IPS DF 19.7 (cell line): ENCODE data around the gene GPR84.

ENCODE experiments used
- DNase-seq: peaks from one replicate; pipeline ENCODE4 v3.0.0-alpha.2; 2013; ENCODE audit warnings: low read depth, low spot score

The GPR84 gene

DNA sequence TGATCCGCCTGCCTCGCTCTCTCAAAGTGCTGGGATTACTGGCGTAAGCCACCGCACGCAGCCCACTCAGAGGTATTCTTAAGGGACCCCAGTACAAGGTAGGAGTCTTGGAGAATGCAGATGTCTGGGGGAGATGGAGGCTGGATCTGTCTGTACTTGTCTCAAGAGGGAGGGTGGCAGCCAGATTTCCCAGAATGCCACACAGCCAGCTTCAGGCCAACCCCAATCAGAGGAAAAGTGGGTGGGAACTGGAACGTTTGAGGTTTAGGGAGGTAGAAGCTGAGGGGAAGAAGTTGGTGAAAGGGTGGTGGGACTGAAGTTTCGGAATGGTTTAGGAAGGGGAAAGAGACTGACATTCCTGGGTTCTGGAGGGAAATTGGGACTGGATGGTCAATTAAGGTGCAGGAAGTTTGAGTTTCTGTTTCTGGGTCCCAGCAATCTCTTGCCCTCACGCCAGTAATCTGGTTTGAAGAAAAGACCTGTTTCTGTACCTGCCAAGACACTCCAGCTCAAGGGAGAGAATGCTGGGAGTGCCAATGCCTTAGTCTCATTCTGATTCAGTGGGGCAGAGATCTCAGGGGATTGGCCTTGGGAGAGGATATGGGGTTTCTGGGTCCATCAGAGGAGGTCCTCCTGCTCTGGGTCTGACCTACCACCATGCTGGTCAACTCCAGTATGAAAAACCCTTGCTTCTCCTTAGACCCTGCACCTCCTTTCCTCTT is 28.4 kb upstream of the GPR84 start:
- DNase-seq = no peak

- DNase-seq = no peak
These were observed 26.6 kb upstream of the GPR84 start for GRCh38 chr12:54390668-54391551.

- no peak for DNase-seq
These were observed 25.9 kb upstream of the GPR84 start for GRCh38 chr12:54390176-54390667.

DNA sequence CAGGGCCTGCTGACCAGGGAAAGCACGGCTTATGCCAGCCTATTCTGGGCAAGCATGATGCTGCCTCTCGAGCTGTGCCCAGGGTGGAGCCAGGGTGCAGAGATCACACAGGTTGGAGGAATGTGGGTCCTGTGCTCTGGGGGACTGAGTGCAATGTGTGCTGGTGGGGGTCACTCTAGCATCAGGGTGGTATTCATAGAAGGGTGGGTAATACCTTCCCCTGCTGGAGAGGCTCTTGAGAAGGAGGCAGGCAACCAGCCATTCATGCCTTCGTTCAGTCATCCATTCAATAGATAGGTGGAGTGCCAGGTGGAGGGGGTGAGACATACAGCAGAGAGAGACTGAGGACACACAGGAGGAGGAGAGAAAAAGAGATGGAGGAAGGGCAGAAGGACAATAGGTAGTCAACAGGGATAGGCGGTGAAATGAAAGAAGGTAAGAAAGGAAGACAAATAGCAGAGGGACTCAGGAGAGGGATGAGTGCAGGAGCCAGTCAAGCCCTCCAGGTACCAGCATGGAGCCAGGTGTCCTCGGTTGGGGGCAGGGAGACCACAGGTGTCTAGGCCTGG is 25.4 kb upstream of the GPR84 start:
- no peak for DNase-seq

GRCh38 chr12:54389134-54389508 is 24.8 kb upstream of the GPR84 start:
- DNase-seq = no peak

- DNase-seq = no peak
These were observed 24.2 kb upstream of the GPR84 start for GRCh38 chr12:54388237-54389133.

DNA sequence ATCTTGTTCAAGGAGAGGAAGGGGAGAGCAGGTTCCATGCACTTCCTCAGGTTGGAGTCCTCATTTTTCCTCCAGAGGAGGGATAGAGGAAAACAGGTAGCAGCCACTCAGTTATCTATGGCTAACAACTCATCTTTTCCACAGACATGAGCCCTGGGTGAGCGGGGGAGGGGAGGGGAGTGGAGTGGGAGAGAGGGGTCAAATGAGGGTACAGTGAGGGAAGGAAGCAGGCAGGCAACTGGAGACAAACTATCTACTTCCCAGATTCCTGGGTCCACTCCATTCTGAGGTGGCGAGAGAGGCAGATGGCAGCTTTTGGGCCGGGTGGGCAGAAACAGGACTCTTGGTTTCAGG is 22.8 kb upstream of the GPR84 start:
- no peak for DNase-seq

DNA sequence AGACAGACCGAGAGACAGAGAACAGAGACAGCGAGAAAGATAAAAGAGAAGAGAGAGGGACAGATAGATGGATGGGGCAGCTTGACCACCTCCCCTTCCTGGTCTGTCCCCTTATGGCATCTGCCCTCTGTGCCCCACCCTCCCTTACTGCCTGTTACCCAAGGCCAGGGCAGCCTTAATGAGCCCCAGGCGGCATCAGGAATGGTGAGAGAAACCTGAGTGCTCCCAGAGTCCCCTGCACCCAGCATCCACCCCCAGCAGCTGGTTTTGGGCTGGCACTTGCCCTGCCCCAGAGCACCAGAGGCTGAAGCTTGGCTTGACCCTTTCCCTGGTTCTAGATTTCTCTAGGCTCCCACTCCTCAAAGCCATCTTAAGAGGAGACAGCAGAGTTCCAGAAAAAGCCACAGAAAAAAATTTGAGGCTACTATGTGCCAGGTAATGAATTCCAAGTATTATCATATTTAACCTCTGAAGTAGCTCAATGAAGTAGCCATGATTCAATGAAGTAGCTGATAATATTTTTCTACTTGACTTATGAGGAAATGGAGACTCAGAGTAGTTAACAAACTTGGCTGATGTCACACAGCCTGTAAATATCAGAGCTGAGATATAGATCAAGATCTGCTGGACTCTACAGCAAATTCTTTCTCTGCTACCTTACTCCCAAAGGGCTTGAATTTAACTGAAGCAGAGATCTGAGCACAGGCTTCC is 22.3 kb upstream of the GPR84 start:
- DNase-seq = no peak

- no peak for DNase-seq
These were observed 21.1 kb upstream of the GPR84 start for GRCh38 chr12:54385251-54385914.

- no peak for DNase-seq
These were observed 20.3 kb upstream of the GPR84 start, which contains the start of gene ZNF385A for GRCh38 chr12:54384591-54385041. Gene ZNF385A, minus strand, starts transcription at chr12:54384733. Its CDS starts 219 bp downstream, at chr12:54384514.

- no peak for DNase-seq
These were observed 18.8 kb upstream of the GPR84 start for GRCh38 chr12:54383041-54383609.

DNA sequence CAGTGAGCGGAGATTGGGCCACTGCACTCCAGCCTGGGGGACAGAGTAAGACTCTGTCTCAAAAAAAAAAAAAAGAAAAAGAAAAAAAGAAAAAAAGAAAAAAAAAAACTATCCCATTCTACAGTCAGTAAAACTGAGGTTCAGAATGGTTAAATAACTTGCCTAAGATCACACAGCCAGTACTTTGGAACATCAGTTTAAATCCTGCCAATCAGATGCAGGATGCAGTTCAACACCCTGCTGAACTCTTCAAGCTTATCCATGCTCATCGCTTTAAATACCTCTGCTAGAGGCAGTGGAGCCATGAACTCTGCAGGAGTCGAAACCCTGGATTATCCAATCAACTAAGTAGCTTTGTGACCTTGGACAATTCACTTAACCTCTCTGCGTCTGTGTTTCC is 16.9 kb upstream of the GPR84 start:
- DNase-seq = no peak

- no peak for DNase-seq
These were observed 15.3 kb upstream of the GPR84 start for GRCh38 chr12:54379398-54380201.

- DNase-seq = no peak
These were observed 14.6 kb upstream of the GPR84 start for GRCh38 chr12:54378796-54379397.

DNA sequence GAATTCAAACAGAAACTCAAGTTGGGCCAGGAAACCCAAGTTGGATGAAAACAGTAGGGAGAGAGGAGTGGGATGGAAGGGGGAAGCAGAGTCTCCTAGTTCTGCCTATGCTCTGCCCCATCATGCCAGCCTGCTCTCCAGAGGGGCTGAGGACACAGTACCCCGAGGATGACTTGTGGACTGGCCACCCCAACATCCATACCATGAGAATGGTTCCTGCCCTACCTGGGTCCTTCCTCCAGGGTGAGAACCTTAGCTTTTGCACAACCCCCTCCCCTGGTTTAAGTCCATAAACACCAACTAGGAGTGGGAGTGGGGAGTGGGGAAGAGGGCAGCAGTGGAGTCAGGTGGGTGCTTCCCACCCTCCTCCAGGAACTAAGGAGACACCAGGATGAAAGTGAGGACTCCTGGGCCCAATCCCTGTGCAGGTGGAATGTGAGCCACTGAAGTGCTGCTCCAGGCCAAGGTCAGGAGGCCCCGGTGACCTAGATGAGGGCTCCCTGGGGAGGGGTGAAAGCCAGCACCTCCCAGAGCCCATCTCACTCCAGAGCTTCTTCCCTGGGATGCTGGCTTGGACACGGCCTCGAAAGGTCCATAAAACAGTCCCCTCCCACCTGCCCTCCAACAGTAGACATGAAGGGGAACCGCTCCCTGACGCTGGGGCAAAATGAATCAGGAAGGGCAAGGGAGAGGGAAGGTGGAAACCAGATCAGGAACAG is 13.7 kb upstream of the GPR84 start:
- DNase-seq = no peak

DNA sequence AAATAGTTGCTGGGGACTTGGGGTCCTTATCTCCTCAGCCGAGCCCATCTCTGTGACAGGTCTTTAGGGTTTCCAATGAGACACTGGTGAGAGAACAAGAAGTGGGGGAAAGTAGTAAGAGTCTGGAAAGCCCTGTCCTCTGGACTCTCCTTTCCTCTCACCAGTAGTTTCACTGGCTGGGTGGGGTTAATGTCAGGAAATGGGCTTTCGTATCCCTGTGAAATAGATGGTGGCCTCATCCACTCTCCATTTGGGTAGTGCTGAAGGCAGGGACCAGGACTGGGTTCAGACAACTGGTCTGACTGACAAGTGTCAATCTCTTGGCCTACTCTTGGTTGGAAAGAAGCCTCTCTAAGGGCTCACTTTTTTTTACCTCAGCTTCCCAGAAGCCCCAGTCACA is 12.7 kb upstream of the GPR84 start:
- no peak for DNase-seq

- DNase-seq = no peak
These were observed 12.3 kb upstream of the GPR84 start for GRCh38 chr12:54376596-54376995.

DNA sequence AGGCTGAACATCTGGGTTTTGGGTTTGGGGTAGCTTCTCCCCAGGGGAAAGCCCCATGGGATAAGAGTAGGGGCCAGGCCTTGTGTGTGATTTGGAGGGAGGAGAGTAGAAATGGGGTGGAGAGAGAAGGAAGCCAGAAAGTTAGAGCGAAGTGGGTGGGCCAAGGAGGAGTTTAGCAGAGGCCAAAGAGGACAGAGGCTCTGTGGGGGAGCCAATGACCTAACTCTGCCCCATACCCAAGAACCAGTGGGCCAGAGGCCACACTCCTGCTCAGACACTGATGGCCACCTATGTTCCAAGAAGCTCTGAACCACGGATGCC is 10.9 kb upstream of the GPR84 start:
- DNase-seq = no peak
